NCI-H82 treated with DMSO at 0.1 percent for 48 hours (cell line): ENCODE measurements around the gene C1QTNF1.
"Not testable (repeated sequence)": the region's sequence is repeated elsewhere in the genome, so short reads cannot be mapped to it uniquely, and the experiment has no call there.

Source experiments
- DNase-seq: peaks from one replicate; lab custom pipeline; 2025; ENCODE audit not compliant: unreplicated experiment; lab: John Stamatoyannopoulos, UW

The C1QTNF1 gene

GRCh38 chr17:79022507-79022991 lies 1.4 kb upstream of the C1QTNF1 start:
- no peak for DNase-seq

- no peak for DNase-seq
Measured at GRCh38 chr17:79023180-79023705, 726 bp upstream of the C1QTNF1 start.

- no peak for DNase-seq
Measured at GRCh38 chr17:79024901-79025737, 1.1 kb downstream of the C1QTNF1 start.

GRCh38 chr17:79026376-79027273 lies 2.7 kb downstream of the C1QTNF1 start:
- no peak for DNase-seq

GRCh38 chr17:79027274-79027924 lies 3.4 kb downstream of the C1QTNF1 start:
- DNase-seq: no peak

GRCh38 chr17:79027925-79028491 lies 4.0 kb downstream of the C1QTNF1 start:
- DNase-seq: no peak

GRCh38 chr17:79028496-79029326 lies 4.7 kb downstream of the C1QTNF1 start:
- DNase-seq: no peak

- DNase-seq: no peak
Measured at GRCh38 chr17:79029327-79030009, 5.5 kb downstream of the C1QTNF1 start.

- not testable (repeated sequence) for DNase-seq
Measured at GRCh38 chr17:79030636-79031035, 6.7 kb downstream of the C1QTNF1 start.

- DNase-seq: no peak
Measured at GRCh38 chr17:79031996-79032875, 8.3 kb downstream of the C1QTNF1 start.

- no peak for DNase-seq
Measured at GRCh38 chr17:79033046-79033616, 9.2 kb downstream of the C1QTNF1 start.

GRCh38 chr17:79033741-79034501 lies 10.0 kb downstream of the C1QTNF1 start:
- no peak for DNase-seq

GRCh38 chr17:79034931-79035485 lies 11.0 kb downstream of the C1QTNF1 start:
- DNase-seq: no peak

GRCh38 chr17:79035686-79036085 lies 11.7 kb downstream of the C1QTNF1 start:
- no peak for DNase-seq

GRCh38 chr17:79036181-79036580 lies 12.2 kb downstream of the C1QTNF1 start:
- no peak for DNase-seq

GRCh38 chr17:79036596-79036995 lies 12.6 kb downstream of the C1QTNF1 start:
- peak; percentile 51 for DNase-seq
